ENCODE results near the gene DNER. TPM values are rescaled to one million over a fixed set of nuclear protein-coding genes. Genes with fewer than 3 reads are reported as not detected.

DNER gene
- total RNA-seq, 1 experiment from 2014 or later, result 2.9 TPM

GRCh38 chr2:229526951-229527350 is 187.4 kb downstream of the DNER start:
- no peak overlapping the region for H3K4me2 ChIP-seq (ENCODE audit: low read length)
- ATAC-seq (no peak), DNase-seq (ENCODE audit: low read depth, low spot score) (no peak)
- BruUV-seq (replicated peaks), result no TSS peak
- intact Hi-C loops (cut with micrococcal nuclease), result no loop called here
- no peaks in the 10 kb centered on the region for H3K36me3 ChIP-seq (ENCODE audit: control insufficient read depth in 1 of 2, insufficient read depth in 2 of 2, low read length in 2 of 2)
- POLR2A ChIA-PET, result no interaction called here
- H3K27me3 ChIP-seq (ENCODE audit: insufficient read depth, low read length), result no peaks in the 10 kb centered on the region; the same call in 1 of the 2 replicates
- H2AFZ ChIP-seq (ENCODE audit: low read depth, low read length, poor library complexity, severe bottlenecking), result no peak overlapping the region
- H4K20me1 ChIP-seq (ENCODE audit: insufficient read depth), result no peaks in the 10 kb centered on the region
- H3K9me2 ChIP-seq (ENCODE audit: insufficient read depth), result no peaks in the 10 kb centered on the region
- H3K9me3 ChIP-seq (ENCODE audit: control insufficient read depth in 1 of 2, insufficient read depth in 1 of 2, low read depth in 1 of 2, low read length in 2 of 2), result no peaks in the 10 kb centered on the region; a peak in 1 of 4 replicates
- H3K79me2 ChIP-seq (ENCODE audit: insufficient read depth, low read length), result no peaks in the 10 kb centered on the region
- H3K4me3 ChIP-seq (replicated peaks in 1 of 2; ENCODE audit: low read depth in 1 of 2, low read length in 2 of 2), result no peak overlapping the region
- H3K4me1 ChIP-seq (ENCODE audit: control insufficient read depth in 1 of 2, insufficient read depth in 2 of 2, low read length in 2 of 2), result no peaks in the 10 kb centered on the region
- H3K27ac ChIP-seq (ENCODE audit: low read depth, low read length), result no peak overlapping the region
- no peak overlapping the region for H3K9ac ChIP-seq (ENCODE audit: low read length)
- TF ChIP-seq ZFX (IDR thresholded peaks at IDR 0.05), result no peak
- no peak for TF ChIP-seq RAD21 (IDR thresholded peaks at IDR 0.05; ENCODE audit: low read depth)
- TF ChIP-seq JUND (IDR thresholded peaks at IDR 0.05), result no peak
- no peak for TF ChIP-seq FOSL1 (IDR thresholded peaks at IDR 0.05; ENCODE audit: low read depth)
- TF ChIP-seq ZNF274 (IDR thresholded peaks at IDR 0.05; ENCODE audit: low read depth, low read length), result no peak
- no peak for TF ChIP-seq SIN3A (IDR thresholded peaks at IDR 0.05; ENCODE audit: low read depth)
- TF ChIP-seq SP1 (IDR thresholded peaks at IDR 0.05; ENCODE audit: low read depth), result no peak
- no peak for TF ChIP-seq ZBTB33 (IDR thresholded peaks at IDR 0.05; ENCODE audit: extremely low read depth, insufficient replicate concordance, low read length)
- no peak for TF ChIP-seq EZH2phosphoT487 (IDR thresholded peaks at IDR 0.05; ENCODE audit: borderline replicate concordance)
- TF ChIP-seq SRF (IDR thresholded peaks at IDR 0.05; ENCODE audit: low read depth), result no peak
- no peak for TF ChIP-seq TCF7L2 (IDR thresholded peaks at IDR 0.05; ENCODE audit: borderline replicate concordance, extremely low read depth, insufficient read depth, insufficient read length)
- TF ChIP-seq POLR2A (IDR thresholded peaks at IDR 0.05; ENCODE audit: borderline replicate concordance, extremely low read depth, insufficient read depth, insufficient read length), result no peak
- TF ChIP-seq EZH2 (IDR thresholded peaks at IDR 0.05), result no peak
- RAD21 ChIA-PET (ENCODE audit: low non-redundant PET in 1 of 2, low total read pairs in 2 of 2, uncharacterized antibody in 2 of 2, unreplicated experiment in 2 of 2), result no interaction called here
- CTCF ChIA-PET, result no interaction called here

Data from HCT116 (cell line).